H1 (cell line): Measurements from ENCODE around the gene FNDC7. TPM values are rescaled to one million over a fixed set of nuclear protein-coding genes. Genes with fewer than 3 reads are reported as not detected.

Source experiments
- CTCF ChIA-PET: fragments of 300-600 bp; sonication (Branson Sonifier 250); formaldehyde crosslinking; loops from one replicate; lab custom pipeline; 2021; ENCODE audit not compliant: partially characterized antibody; lab: Charles Lee
- POLR2A ChIA-PET: fragments of 300-600 bp; sonication (Branson Sonifier 250); formaldehyde crosslinking; loops from one replicate; lab custom pipeline; 2021; ENCODE audit warnings: inconsistent platforms; ENCODE audit not compliant: partially characterized antibody; lab: Charles Lee
- DNase-seq, 2 experiments: peaks; one replicate each; pipeline versions ENCODE4 v3.0.0 to v3.0.0-alpha.2; 2010 to 2022; ENCODE audit warnings: low spot score in 2 of 2, low read depth in 1 of 2, mixed read lengths in 1 of 2
- FAIRE-seq: peaks from 2 replicates; lab custom pipeline; 2011; peaks lifted over from hg19 to GRCh38; lab: Jason Lieb, UNC
- H2AFZ ChIP-seq: 2 replicates; pipeline ENCODE4 v1.8.1; 2012; ENCODE audit warnings: low read length, inconsistent platforms
- H2AK5ac ChIP-seq: 2 replicates; pipeline ENCODE4 v1.6.1; 2013; ENCODE audit warnings: low read depth, low read length
- H2BK120ac ChIP-seq: replicated peaks from 2 replicates; pipeline ENCODE3; 2013; ENCODE audit warnings: low read depth, low read length, inconsistent platforms
- H2BK12ac ChIP-seq: 2 replicates; pipeline ENCODE4 v1.6.1; 2013; ENCODE audit warnings: low read depth, low read length
- H2BK15ac ChIP-seq: 2 replicates; pipeline ENCODE4 v1.6.1; 2013; ENCODE audit warnings: low read length
- H2BK20ac ChIP-seq: 2 replicates; pipeline ENCODE4 v1.6.1; 2013; ENCODE audit warnings: low read length
- H2BK5ac ChIP-seq: 2 replicates; pipeline ENCODE4 v1.6.1; 2013; ENCODE audit warnings: low read depth, low read length
- H3K14ac ChIP-seq: 2 replicates; pipeline ENCODE4 v1.6.1; 2013; ENCODE audit warnings: inconsistent platforms; ENCODE audit not compliant: insufficient read length
- H3K18ac ChIP-seq: 2 replicates; pipeline ENCODE4 v1.6.1; 2013; ENCODE audit warnings: low read length; ENCODE audit errors: extremely low read depth
- H3K23ac ChIP-seq: 2 replicates; pipeline ENCODE4 v1.6.1; 2013; ENCODE audit warnings: inconsistent platforms; ENCODE audit not compliant: insufficient read length
- H3K23me2 ChIP-seq: 2 replicates; pipeline ENCODE4 v1.6.1; 2013; ENCODE audit warnings: low read depth, low read length
- H3K27ac ChIP-seq: 2 replicates; pipeline ENCODE4 v1.6.1; 2011; ENCODE audit warnings: low read depth, low read length, inconsistent platforms
- H3K27me3 ChIP-seq, 4 experiments: replicated peaks in 1 of 4; 1 replicate in 1 of 4; 2 replicates in 3 of 4; pipeline versions ENCODE4 v1.6.1 to v1.8.1; 2011 to 2013; ENCODE audit warnings: low read length in 3 of 4, mild to moderate bottlenecking in 3 of 4, inconsistent platforms in 2 of 4, mixed read lengths in 2 of 4, moderate library complexity in 1 of 4; ENCODE audit not compliant: control insufficient read depth in 3 of 4, insufficient read depth in 3 of 4; ENCODE audit errors: extremely low read depth in 1 of 4
- H3K36me3 ChIP-seq, 4 experiments: 2 replicates each; pipeline versions ENCODE4 v1.6.1 to v1.8.1; 2011 to 2013; ENCODE audit warnings: mild to moderate bottlenecking in 4 of 4, low read length in 3 of 4, moderate library complexity in 2 of 4, control low read depth in 1 of 4, inconsistent platforms in 1 of 4; ENCODE audit not compliant: insufficient read depth in 4 of 4, control insufficient read depth in 2 of 4
- H3K4ac ChIP-seq: replicated peaks from 2 replicates; pipeline ENCODE3; 2013; ENCODE audit warnings: low read length, low read depth, mixed read lengths, inconsistent platforms; ENCODE audit not compliant: insufficient read length
- H3K4me1 ChIP-seq, 4 experiments: replicated peaks in 1 of 4; 1 replicate in 1 of 4; 2 replicates in 3 of 4; pipeline versions ENCODE4 v1.6.1 to v1.8.1; 2011 to 2013; ENCODE audit warnings: low read length in 3 of 4, inconsistent platforms in 2 of 4, mixed read lengths in 1 of 4; ENCODE audit not compliant: insufficient read depth in 4 of 4, control insufficient read depth in 3 of 4
- H3K4me2 ChIP-seq, 2 experiments: 2 replicates each; pipeline versions ENCODE4 v1.6.1 to v1.8.1; 2011 to 2013; ENCODE audit warnings: low read depth in 2 of 2, low read length in 2 of 2, control low read depth in 1 of 2, inconsistent platforms in 1 of 2, mild to moderate bottlenecking in 1 of 2; ENCODE audit not compliant: insufficient read depth in 1 of 2
- H3K4me3 ChIP-seq, 4 experiments: fragments of 200-600, 300-600 bp in 1 of 4; sonication (generic), shearing (Covaris generic), sonication (Bioruptor Twin) in 1 of 4; 2 replicates each; pipeline versions ENCODE4 v1.5.1 to v1.8.1; 2011 to 2016; ENCODE audit warnings: low read length in 4 of 4, low read depth in 3 of 4, control low read depth in 2 of 4, inconsistent platforms in 2 of 4, mild to moderate bottlenecking in 2 of 4, mixed read lengths in 1 of 4, moderate library complexity in 1 of 4; ENCODE audit not compliant: insufficient read depth in 2 of 4; ENCODE audit errors: extremely low read depth in 1 of 4
- H3K56ac ChIP-seq: replicated peaks from 2 replicates; pipeline ENCODE3; 2013; ENCODE audit warnings: low read depth, mild to moderate bottlenecking, mixed read lengths, low read length, inconsistent platforms; ENCODE audit not compliant: insufficient read length
- H3K79me1 ChIP-seq: 2 replicates; pipeline ENCODE4 v1.6.1; 2013; ENCODE audit warnings: low read depth, low read length, control low read depth
- H3K79me2 ChIP-seq, 2 experiments: 2 replicates each; pipeline versions ENCODE4 v1.6.1 to v1.8.1; 2012 to 2013; ENCODE audit warnings: low read length in 2 of 2, mild to moderate bottlenecking in 2 of 2, inconsistent platforms in 1 of 2; ENCODE audit not compliant: insufficient read depth in 2 of 2, control insufficient read depth in 1 of 2
- H3K9ac ChIP-seq, 4 experiments: replicated peaks in 1 of 4; 1 replicate in 1 of 4; 2 replicates in 3 of 4; pipeline versions ENCODE4 v1.6.1 to v1.8.1; 2011 to 2013; ENCODE audit warnings: low read depth in 3 of 4, low read length in 3 of 4, control low read depth in 2 of 4, mild to moderate bottlenecking in 2 of 4, moderate library complexity in 2 of 4, inconsistent platforms in 1 of 4; ENCODE audit errors: extremely low read depth in 1 of 4
- H3K9me3 ChIP-seq, 2 experiments: 2 replicates each; pipeline versions ENCODE4 v1.6.1 to v1.8.1; 2012 to 2013; ENCODE audit warnings: mild to moderate bottlenecking in 2 of 2, moderate library complexity in 2 of 2, control low read depth in 1 of 2, inconsistent platforms in 1 of 2, low read depth in 1 of 2, low read length in 1 of 2, mixed read lengths in 1 of 2; ENCODE audit not compliant: insufficient read depth in 2 of 2
- H4K20me1 ChIP-seq, 2 experiments: replicated peaks in 1 of 2; 2 replicates each; pipeline versions ENCODE3 to v1.8.1; 2011 to 2013; ENCODE audit warnings: inconsistent platforms in 2 of 2, low read length in 2 of 2, mild to moderate bottlenecking in 1 of 2; ENCODE audit not compliant: insufficient read depth in 2 of 2, control insufficient read depth in 1 of 2
- H4K5ac ChIP-seq: 2 replicates; pipeline ENCODE4 v1.6.1; 2013; ENCODE audit warnings: low read length, low read depth, mixed read lengths, inconsistent platforms; ENCODE audit not compliant: insufficient read length
- H4K8ac ChIP-seq: 2 replicates; pipeline ENCODE4 v1.8.0; 2013; ENCODE audit warnings: mild to moderate bottlenecking, moderate library complexity, low read length, inconsistent platforms; ENCODE audit not compliant: insufficient read depth; ENCODE audit errors: extremely low read depth
- H4K91ac ChIP-seq: replicated peaks from 2 replicates; pipeline ENCODE3; 2013; ENCODE audit warnings: low read length, mixed read lengths, inconsistent platforms; ENCODE audit not compliant: insufficient read length
- CEBPB ChIP-seq: IDR thresholded peaks from 2 replicates; pipeline ENCODE4 v1.6.1; 2012; ENCODE audit warnings: low read depth, low read length
- KDM1A ChIP-seq: fragments of 200-600, 300-600 bp; sonication (generic); IDR thresholded peaks from 2 replicates; pipeline ENCODE4 v1.7.1; 2016; ENCODE audit warnings: mild to moderate bottlenecking, low read length, borderline replicate concordance
- NANOG ChIP-seq: IDR thresholded peaks from 2 replicates; pipeline ENCODE4 v1.6.1; 2011; ENCODE audit warnings: low read length, low read depth, mild to moderate bottlenecking, inconsistent platforms; ENCODE audit not compliant: insufficient read depth, poor library complexity, severe bottlenecking
- TAF1 ChIP-seq: IDR thresholded peaks from 2 replicates; pipeline ENCODE4 v1.6.1; 2011; ENCODE audit warnings: mild to moderate bottlenecking, low read depth, low read length
- WGBS, 2 experiments: shearing (Covaris generic) in 1 of 2; methylation state at CpG; one replicate each; pipeline versions ENCODE4 v1.1.6 to v1.1.7; 2013 to 2015; ENCODE audit warnings: low lambda C conversion rate in 2 of 2, mixed read lengths in 2 of 2, inconsistent platforms in 1 of 2, low coverage in 1 of 2, missing lambda C conversion rate in 1 of 2; ENCODE audit not compliant: insufficient replicate concordance in 2 of 2, insufficient coverage in 1 of 2, insufficient read length in 1 of 2; ENCODE audit errors: extremely low coverage in 1 of 2, missing lambda C conversion rate in 1 of 2; 5-methylcytosine and 5-hydroxymethylcytosine counted together
- polyA plus RNA-seq, 7 experiments: library from polyadenylated mRNA; depleted of rRNA in 3 of 7; stranded (reverse) in 5 of 7; unstranded in 2 of 7; fragments of >200 nt in 5 of 7; fragments of 200-250 nt in 2 of 7; gene quantifications; 1 replicate in 5 of 7; 2 replicates in 1 of 7; 4 replicates in 1 of 7; pipeline versions ENCODE4 v1.2.1 to v1.2.3, GENCODE V29; 2011 to 2013; ENCODE audit warnings: missing spikeins in 2 of 7, mixed read lengths in 2 of 7
- total RNA-seq: library from RNA; stranded (reverse); fragmentation: NEBNext Ultra II Directional; extraction: Animal tissue kit (Norgen Biotek cat#: 25700); gene quantifications from 2 replicates; pipeline ENCODE4 v1.2.1, GENCODE V29; 2021
- TF ChIP-seq, protein P1 (sequence below): IDR thresholded peaks from 2 replicates; pipeline ENCODE4 v1.6.1; 2011; ENCODE audit warnings: low read length, improper control_type of control experiment

FNDC7 gene
- total and polyA plus RNA-seq, 2 of the 8 experiments (the other 6 are each of a cell fraction or from before 2014, with no cell fraction given) = 0.13 to 0.20 TPM

DNA sequence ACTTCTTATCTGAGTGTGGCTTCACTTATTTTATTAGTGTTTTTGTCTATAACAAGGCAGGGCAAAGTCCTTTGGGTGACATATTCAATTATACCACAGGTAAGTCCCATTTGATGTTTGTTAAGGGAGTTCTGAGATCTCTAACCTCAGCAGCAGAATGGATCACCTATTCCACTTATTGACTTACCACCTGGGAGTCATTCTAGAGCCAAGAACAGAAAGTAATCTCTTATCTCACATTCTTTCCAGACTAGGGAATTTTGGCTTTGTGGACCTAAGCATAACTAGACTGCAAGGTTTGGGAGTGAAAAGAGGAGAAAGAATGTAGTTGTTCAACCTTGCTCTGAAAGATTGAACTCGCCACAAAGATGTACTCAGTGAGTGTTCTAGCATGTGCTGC is 13.2 kb downstream of the FNDC7 start:
- CTCF ChIA-PET = interaction anchor here (4.8 kb wide), 1 partner anchor 15 kb away, joined by 29 read pairs; the partner anchor contains the start of gene FNDC7
- H3K27ac ChIP-seq = no peak overlapping the region
- no peak overlapping the region for H2BK120ac ChIP-seq
- no peaks in the 10 kb centered on the region; the same call in 1 of the 2 replicates for H3K23me2 ChIP-seq
- no peak overlapping the region for H2BK20ac ChIP-seq
- H3K36me3 ChIP-seq = no peaks in the 10 kb centered on the region
- H3K56ac ChIP-seq = no peak overlapping the region
- H3K79me2 ChIP-seq = no peaks in the 10 kb centered on the region
- no peak overlapping the region for H3K4me3 ChIP-seq
- H2AK5ac ChIP-seq = no peak overlapping the region
- no peak overlapping the region for H4K91ac ChIP-seq
- H3K14ac ChIP-seq = no peak overlapping the region
- H3K4me2 ChIP-seq = no peak overlapping the region
- TF ChIP-seq NANOG (no peak), KDM1A (no peak), TAF1 (no peak), CEBPB (no peak)
- TF ChIP-seq, protein P1, sequence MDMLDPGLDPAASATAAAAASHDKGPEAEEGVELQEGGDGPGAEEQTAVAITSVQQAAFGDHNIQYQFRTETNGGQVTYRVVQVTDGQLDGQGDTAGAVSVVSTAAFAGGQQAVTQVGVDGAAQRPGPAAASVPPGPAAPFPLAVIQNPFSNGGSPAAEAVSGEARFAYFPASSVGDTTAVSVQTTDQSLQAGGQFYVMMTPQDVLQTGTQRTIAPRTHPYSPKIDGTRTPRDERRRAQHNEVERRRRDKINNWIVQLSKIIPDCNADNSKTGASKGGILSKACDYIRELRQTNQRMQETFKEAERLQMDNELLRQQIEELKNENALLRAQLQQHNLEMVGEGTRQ = no peak
- TF ChIP-seq, all 59 proteins: peak for 0
- Histone ChIP-seq H3K27me3 (no peaks in the 10 kb centered on the region), H2BK5ac (no peak overlapping the region), H3K9me3 (no peaks in the 10 kb centered on the region), H3K4ac (no peak overlapping the region), H3K79me1 (no peaks in the 10 kb centered on the region; the same call in 1 of the 2 replicates), H3K4me1 (peaks cover 0 to 1% (median 0%) of the 10 kb centered on the region in 4 experiments; a peak in 1 of 7 replicates), H2BK12ac (no peak overlapping the region), H2AFZ (no peak overlapping the region), H4K5ac (no peak overlapping the region), H2BK15ac (no peak overlapping the region), H3K23ac (no peak overlapping the region), H3K9ac (no peak overlapping the region), H4K20me1 (no peaks in the 10 kb centered on the region), H3K18ac (no peak overlapping the region), H4K8ac (no peak overlapping the region)
- WGBS, 2 experiments = 75% methylated on average over 1 of the region's 1 CpG; no CpG with 5 or more reads in 1 of the 2 experiments
- POLR2A ChIA-PET = no interaction called here
- FAIRE-seq (no peak), DNase-seq (no peak)
